Esophagus (tissue), 2 donors: ENCODE measurements around the gene MAN1C1. TPM values are rescaled to one million over a fixed set of nuclear protein-coding genes. Genes with fewer than 3 reads are reported as not detected.
"Not testable (repeated sequence)": the region's sequence is repeated elsewhere in the genome, so short reads cannot be mapped to it uniquely, and the experiment has no call there.

Experiments
- H3K27ac ChIP-seq, 2 donors: one replicate each; pipeline ENCODE4 v1.5.1; 2013; ENCODE audit warnings: low read depth in 2 of 2, mild to moderate bottlenecking in 2 of 2, inconsistent platforms in 1 of 2, low read length in 1 of 2, moderate library complexity in 1 of 2
- H3K27me3 ChIP-seq, 2 donors: one replicate each; pipeline ENCODE4 v1.6.1; 2013; ENCODE audit warnings: low read length in 2 of 2, control low read depth in 1 of 2, mild to moderate bottlenecking in 1 of 2; ENCODE audit not compliant: insufficient read depth in 2 of 2, control insufficient read depth in 1 of 2
- H3K36me3 ChIP-seq, 2 donors: one replicate each; pipeline ENCODE4 v1.6.1; 2013; ENCODE audit warnings: low read length in 1 of 2; ENCODE audit not compliant: control insufficient read depth in 2 of 2, insufficient read depth in 2 of 2
- H3K4me1 ChIP-seq, 2 donors: one replicate each; pipeline ENCODE4 v1.6.1; 2013; ENCODE audit warnings: low read length in 1 of 2; ENCODE audit not compliant: control insufficient read depth in 2 of 2, insufficient read depth in 2 of 2
- H3K4me3 ChIP-seq, 2 donors: one replicate each; pipeline ENCODE4 v1.5.1; 2013; ENCODE audit warnings: low read length in 2 of 2, mild to moderate bottlenecking in 2 of 2, low read depth in 1 of 2, moderate library complexity in 1 of 2
- H3K9me3 ChIP-seq, 2 donors: one replicate each; pipeline ENCODE4 v1.6.1; 2013; ENCODE audit warnings: mild to moderate bottlenecking in 2 of 2, low read depth in 1 of 2, low read length in 1 of 2, moderate library complexity in 1 of 2; ENCODE audit not compliant: control insufficient read depth in 2 of 2, insufficient read depth in 1 of 2
- WGBS, 2 donors: extraction: QIAGEN DNeasy Blood & Tissue Kit; methylation state at CpG; one replicate each; pipeline ENCODE4 v1.1.7; 2013; 5-methylcytosine and 5-hydroxymethylcytosine counted together
- polyA plus RNA-seq, 2 donors: library from polyadenylated mRNA; stranded (reverse); fragments of 200-250 nt; gene quantifications; one replicate each; pipeline ENCODE4 v1.2.3, GENCODE V29; 2013
- donor health status: healthy with polysubstance abuse.
- donor health status: Bipolar disorder and iron deficiency.

Gene MAN1C1
- polyA plus RNA-seq, 2 donors, result 2.4 to 3.7 TPM

DNA sequence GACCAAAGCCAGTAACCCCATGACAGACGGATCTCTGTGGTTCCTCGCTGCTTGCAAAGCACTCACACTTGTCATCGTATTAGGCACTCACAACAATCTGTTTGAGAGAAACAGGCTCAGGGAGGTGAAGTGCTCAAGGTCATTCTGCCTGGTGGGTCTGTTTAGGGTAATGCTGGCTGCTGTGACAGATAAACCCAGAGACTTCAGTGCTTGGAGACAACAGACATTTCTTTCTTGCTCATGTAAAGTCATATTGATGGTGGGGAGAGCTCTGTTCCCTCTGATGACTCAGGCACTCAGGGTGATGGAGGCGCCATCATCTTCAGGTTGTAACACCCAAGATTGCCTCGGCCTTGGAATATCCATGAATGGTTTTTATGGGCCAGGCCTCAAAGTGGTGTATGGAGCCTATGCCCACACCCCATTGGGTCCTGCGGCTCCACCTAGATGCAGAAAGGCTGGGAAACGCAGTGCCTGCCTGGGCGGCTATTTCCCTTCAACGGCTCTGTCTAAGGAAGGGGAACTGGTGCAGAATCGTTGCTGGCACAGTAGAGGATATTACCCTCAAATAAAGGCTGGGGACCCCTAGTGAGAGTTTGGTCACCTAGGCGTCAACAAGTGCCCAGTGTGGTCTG is 111.8 kb downstream of the MAN1C1 start:
- Histone ChIP-seq H3K4me1 (peaks cover 9 to 28% of the 10 kb centered on the region in 2 donors), H3K27me3 (no peaks in the 10 kb centered on the region), H3K36me3 (peaks cover 0 to 2% of the 10 kb centered on the region in 2 donors), H3K9me3 (no peaks in the 10 kb centered on the region), H3K4me3 (no peak overlapping the region), H3K27ac (peak overlapping the region in 1 of 2 donors; percentile 24)
- 79 to 88% methylated on average over 11 of the region's 11 CpGs for WGBS, 2 donors

DNA sequence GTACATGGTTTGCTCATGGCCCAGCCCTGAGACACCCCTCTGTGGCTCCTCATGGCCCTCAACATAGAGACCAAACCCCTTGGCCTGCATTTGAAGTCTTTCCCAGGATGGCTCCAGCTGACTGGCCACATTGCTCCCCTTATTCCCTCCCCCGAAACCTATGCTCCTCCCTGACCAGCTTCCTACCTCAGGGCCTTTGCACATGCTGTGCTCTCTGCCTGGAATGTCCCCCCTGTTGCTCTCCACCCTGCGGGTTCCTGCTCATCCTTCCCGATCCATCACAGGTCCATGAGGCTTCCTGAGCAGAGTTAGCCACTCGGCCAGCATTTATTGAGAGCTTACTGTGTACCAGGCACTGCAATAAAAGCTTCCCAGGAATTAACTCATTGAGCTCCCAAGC is 112.5 kb downstream of the MAN1C1 start:
- peaks cover 9 to 28% of the 10 kb centered on the region in 2 donors for H3K4me1 ChIP-seq
- 94 to 97% methylated on average over 4 of the region's 4 CpGs for WGBS, 2 donors
- no peaks in the 10 kb centered on the region for H3K27me3 ChIP-seq
- peaks cover 0 to 2% of the 10 kb centered on the region in 2 donors for H3K36me3 ChIP-seq
- no peak overlapping the region for H3K27ac ChIP-seq
- H3K9me3 ChIP-seq, result no peaks in the 10 kb centered on the region
- H3K4me3 ChIP-seq, result no peak overlapping the region

DNA sequence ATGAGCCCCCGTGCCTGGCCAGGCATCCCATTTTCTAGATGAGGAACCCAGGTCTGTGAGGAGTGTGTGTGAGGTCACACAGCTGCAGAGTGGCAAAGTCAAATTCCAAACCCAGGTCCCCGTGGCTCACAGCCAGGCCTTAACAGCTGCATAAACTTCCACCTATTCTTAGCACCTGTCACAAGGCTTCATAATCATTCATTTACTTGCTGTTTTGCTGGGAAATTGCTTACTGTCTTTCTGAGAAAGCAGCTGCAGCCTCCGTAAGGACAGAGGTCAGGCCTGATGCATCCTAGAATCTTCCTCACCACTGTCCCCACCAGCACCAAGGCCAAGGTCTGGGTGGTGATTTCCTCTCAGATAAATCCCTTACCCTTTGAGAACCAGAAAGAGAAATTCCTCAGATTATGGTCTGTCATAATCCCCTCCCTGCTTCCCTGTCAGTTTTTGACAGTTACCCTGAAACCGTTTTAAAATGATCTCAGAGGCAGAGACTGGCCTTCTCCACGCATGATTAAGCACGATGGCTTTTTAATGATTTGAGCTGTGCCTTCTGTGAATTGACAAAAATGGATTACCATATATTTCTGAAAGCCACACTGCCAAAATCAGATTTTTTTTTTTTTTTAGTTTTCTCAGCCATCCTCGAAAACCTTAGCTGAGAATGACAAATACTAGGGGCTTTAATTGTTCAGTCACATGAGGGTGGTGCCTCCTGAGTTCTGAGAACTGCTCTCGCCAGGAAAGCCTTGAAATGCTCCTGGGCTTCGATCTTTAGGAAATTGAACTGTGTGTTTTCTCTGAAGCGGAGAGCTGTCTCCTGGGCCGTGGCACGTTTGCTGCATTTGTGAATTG is 113.4 kb downstream of the MAN1C1 start:
- H3K4me1 ChIP-seq, result peaks cover 9 to 26% of the 10 kb centered on the region in 2 donors
- 60 to 68% methylated on average over 12 of the region's 12 CpGs for WGBS, 2 donors
- no peak overlapping the region for H3K27ac ChIP-seq
- H3K9me3 ChIP-seq, result no peaks in the 10 kb centered on the region
- no peaks in the 10 kb centered on the region for H3K27me3 ChIP-seq
- no peak overlapping the region for H3K4me3 ChIP-seq
- peaks cover 0 to 2% of the 10 kb centered on the region in 2 donors for H3K36me3 ChIP-seq

DNA sequence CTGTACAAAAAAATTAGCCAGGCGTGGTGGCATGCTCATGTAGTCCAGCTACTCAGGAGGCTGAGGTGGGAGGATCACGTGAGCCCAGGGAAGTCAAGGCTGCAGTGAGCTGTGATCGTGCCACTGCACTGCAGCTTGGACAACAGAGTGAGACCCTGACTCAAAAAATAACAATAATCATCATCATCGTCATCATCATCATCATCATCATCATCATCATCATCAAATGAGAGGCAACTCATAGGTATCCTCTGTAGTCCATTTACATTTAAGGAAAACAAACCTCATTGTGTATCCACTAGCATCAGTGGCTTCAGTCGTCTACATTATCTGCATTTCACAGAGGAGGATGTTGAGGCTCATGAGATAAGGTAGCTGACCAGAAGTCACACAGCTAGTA is 114.6 kb downstream of the MAN1C1 start:
- Histone ChIP-seq H3K27ac (no peak overlapping the region), H3K9me3 (no peaks in the 10 kb centered on the region), H3K36me3 (peaks cover 0 to 2% of the 10 kb centered on the region in 2 donors), H3K27me3 (no peaks in the 10 kb centered on the region), H3K4me1 (peaks cover 11 to 24% of the 10 kb centered on the region in 2 donors), H3K4me3 (no peak overlapping the region)
- 88 to 91% methylated on average over 5 of the region's 5 CpGs for WGBS, 2 donors

DNA sequence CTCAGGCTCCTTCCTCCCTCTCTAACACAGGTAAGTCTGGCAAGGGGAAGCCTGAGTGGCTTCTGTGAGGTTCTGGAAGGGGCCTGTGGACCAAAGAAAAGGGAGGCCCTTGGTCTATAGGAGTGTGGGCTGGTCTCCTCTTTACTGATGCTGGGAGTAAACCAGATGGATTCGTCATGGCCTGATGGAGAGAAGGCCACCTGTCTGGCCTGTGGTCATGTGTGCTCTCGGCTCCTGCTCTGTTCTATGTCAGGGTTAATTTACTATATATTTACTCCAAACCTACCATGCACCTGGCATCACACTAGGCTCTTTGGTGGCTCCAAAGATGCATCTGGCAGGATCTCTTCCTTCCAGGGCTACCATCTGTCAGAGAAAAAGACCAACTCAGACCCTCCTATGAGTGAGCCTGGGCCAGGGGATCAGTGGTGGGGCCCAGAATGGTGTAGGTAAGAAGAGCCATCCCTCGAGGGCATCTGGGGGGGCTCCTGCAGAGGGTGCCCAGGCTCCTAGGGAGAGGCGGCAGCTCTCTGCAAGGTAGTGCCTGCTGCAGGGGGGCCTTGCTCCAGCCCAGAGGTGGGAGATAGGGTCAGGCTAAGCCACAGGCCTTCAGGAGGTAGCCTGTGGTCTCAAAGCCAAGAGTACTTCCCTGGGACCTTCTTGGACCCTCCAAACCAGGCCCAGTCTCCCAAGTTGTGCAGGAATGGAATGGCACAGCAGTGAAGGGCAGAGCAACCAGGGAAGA is 115.2 kb downstream of the MAN1C1 start:
- 93 to 94% methylated on average over 4 of the region's 4 CpGs for WGBS, 2 donors
- H3K36me3 ChIP-seq, result peaks cover 0 to 2% of the 10 kb centered on the region in 2 donors
- no peaks in the 10 kb centered on the region for H3K9me3 ChIP-seq
- H3K27ac ChIP-seq, result no peak overlapping the region
- H3K4me1 ChIP-seq, result peaks cover 11 to 25% of the 10 kb centered on the region in 2 donors
- H3K27me3 ChIP-seq, result no peaks in the 10 kb centered on the region
- H3K4me3 ChIP-seq, result no peak overlapping the region

DNA sequence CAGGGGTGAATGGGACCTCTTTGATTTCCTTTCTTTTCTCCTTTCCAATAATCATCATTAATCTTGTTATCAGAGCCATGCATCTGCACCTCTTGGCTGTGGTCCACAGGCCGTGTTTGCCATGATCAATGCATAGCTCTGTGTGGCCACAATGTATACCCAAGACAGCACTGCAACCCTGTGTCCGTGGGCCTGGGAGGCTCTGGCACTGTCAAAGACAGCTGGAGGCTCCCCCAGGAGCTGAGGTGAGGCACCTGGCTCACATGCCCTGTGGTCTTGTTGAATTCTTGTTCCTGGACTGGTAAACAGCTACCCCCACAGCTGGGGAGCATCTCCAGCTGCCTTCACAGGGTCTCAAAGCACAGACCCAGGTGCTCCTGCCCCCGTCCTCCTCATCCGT is 116.2 kb downstream of the MAN1C1 start:
- peaks cover 6 to 19% of the 10 kb centered on the region in 2 donors for H3K4me1 ChIP-seq
- no peak overlapping the region for H3K4me3 ChIP-seq
- no peak overlapping the region for H3K27ac ChIP-seq
- WGBS, 2 donors, result 85 to 89% methylated on average over 4 of the region's 4 CpGs
- H3K36me3 ChIP-seq, result peaks cover 0 to 2% of the 10 kb centered on the region in 2 donors
- no peaks in the 10 kb centered on the region for H3K9me3 ChIP-seq
- no peaks in the 10 kb centered on the region for H3K27me3 ChIP-seq

DNA sequence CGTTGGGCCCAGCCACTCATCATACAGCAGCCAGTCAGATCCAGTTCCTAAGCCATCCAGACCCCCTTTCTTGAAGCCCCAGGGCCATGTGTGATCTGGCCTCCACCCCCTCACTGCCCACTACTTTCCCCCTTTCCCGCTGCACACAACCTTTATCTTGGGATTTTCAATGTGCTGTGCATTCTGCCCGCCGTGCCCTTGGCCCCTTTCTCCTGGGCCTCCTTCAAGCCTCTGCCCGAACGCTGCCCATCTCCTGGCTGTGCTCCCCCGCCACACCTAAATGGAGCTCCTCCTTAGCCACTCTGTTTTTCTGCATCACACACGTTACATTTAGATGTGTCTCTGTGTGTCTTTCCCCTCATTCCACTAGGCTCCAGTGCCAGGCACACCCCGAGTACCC is 116.7 kb downstream of the MAN1C1 start:
- no peaks in the 10 kb centered on the region for H3K27me3 ChIP-seq
- peaks cover 0 to 2% of the 10 kb centered on the region in 2 donors for H3K36me3 ChIP-seq
- H3K4me3 ChIP-seq, result no peak overlapping the region
- H3K4me1 ChIP-seq, result peaks cover 4 to 14% of the 10 kb centered on the region in 2 donors
- H3K27ac ChIP-seq, result no peak overlapping the region
- H3K9me3 ChIP-seq, result no peaks in the 10 kb centered on the region
- WGBS, 2 donors, result 95 to 98% methylated on average over 9 of the region's 9 CpGs

DNA sequence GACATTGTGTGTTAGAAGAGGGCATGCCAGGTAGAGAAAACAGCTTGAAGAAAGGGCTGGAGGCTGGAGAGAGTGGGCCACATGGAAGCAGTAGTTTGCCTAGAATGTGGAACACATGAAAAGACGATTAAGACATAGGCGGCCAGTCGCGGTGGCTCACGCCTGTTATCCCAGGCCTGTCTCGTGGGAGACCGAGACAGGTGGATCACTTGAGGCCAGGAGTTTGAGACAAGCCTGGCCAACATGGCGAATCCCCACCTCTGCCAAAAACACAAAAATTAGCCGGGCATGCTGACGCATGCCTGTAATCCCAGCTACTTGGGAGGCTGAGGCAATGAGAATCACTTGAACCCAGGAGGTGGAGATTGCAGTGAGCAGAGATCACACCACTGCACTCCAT is 118.4 kb downstream of the MAN1C1 start:
- peaks cover 2 to 12% of the 10 kb centered on the region in 2 donors for H3K4me1 ChIP-seq
- H3K27ac ChIP-seq, H3K4me3 ChIP-seq, H3K36me3 ChIP-seq, H3K9me3 ChIP-seq, H3K27me3 ChIP-seq: not testable (repeated sequence)
- 65 to 82% methylated on average over 10 of the region's 10 CpGs for WGBS, 2 donors

DNA sequence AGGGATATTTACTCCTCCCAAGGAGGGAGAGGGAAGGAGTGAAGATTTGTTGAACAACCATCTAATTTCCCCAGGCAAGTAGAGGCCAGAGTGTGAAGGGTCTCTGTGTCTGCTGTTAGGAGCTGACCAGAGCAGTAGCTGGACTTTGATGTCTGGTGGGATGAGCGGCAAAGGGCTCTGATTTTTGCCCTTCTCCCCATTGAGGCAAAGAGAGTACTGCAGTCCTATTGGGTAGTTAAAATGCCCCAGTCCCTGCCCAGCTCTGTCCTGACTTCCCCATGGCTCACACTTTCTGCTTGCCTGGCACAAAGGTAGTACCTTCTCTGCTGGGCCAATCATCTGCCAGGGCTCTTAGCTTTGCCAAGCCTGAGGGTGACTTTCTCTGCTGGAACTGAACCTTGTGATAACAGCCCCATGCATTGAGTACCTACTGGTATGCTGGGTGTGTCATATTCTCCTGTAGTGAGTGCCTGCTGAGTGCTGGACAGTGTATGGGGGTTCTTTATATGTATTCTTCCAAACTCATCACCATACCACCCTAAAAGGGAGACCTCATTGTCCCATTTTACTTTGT is 119.5 kb downstream of the MAN1C1 start:
- H3K36me3 ChIP-seq, result peaks cover 0 to 2% of the 10 kb centered on the region in 2 donors
- no peaks in the 10 kb centered on the region for H3K27me3 ChIP-seq
- H3K27ac ChIP-seq, result no peak overlapping the region
- H3K4me1 ChIP-seq, result peaks cover 2 to 14% of the 10 kb centered on the region in 2 donors
- WGBS, 2 donors, result 95 to 100% methylated on average over 1 of the region's 1 CpG
- H3K9me3 ChIP-seq, result no peaks in the 10 kb centered on the region
- no peak overlapping the region for H3K4me3 ChIP-seq
